ENCODE results near the gene LRIG1.

Gene LRIG1

DNA sequence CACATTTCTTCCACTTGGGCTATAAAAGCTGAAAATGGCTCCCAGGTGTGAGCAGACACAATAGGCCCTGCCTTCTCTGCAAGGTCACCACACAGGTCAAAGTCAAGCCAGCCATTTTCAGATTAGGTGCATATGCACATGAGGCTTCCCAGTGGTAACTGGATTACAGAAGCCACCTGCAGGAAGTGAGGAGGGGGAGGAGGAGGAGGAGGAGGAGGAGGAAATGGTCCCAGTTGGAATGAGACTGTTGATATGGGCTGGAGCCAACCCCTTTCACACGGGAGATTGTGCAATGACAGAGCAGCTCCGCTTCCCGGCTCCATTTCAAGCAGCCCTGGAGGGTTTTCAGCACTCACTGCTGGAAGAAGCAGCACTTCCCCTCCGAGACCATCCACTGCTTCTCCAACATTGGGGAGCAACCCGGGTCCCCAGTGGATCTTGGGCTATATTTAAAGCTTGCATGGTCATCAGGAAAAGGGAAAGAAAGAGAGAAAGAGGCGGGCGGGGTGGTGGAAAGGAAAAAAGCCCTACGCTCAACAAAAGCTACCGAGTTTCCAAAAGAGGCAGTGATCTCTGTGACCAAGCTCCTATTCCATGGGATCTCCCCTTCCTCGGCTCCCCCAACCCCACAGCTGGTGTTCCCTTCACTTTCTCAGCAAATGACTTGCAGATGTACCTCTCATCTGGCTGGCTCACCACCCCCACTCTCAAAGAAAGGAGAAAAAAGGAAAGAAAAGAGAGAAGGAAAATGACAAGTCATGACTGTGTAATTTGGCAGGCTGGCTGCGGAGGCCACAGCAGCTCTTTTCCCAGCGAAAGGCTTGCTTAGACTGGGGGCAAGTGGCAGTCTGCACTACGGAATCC lies 58.3 kb downstream of the LRIG1 start:
- Histone ChIP-seq H3K4me2 (ENCODE audit: insufficient read depth, low read length) (no peak overlapping the region), H3K36me3 (ENCODE audit: insufficient read depth, low read length) (no peaks in the 10 kb centered on the region), H3K79me2 (ENCODE audit: insufficient read depth, low read length) (no peaks in the 10 kb centered on the region), H3K9ac (ENCODE audit: low read depth, low read length) (no peak overlapping the region), H2AFZ (ENCODE audit: low read depth, low read length) (no peak overlapping the region), H4K20me1 (ENCODE audit: insufficient read depth, low read length) (no peaks in the 10 kb centered on the region), H3K4me1 (ENCODE audit: insufficient read depth, low read length) (peaks cover 36% of the 10 kb centered on the region), H3K27me3 (ENCODE audit: insufficient read depth, low read length, poor library complexity) (no peaks in the 10 kb centered on the region), H3K9me3 (ENCODE audit: insufficient read depth, low read length, severe bottlenecking) (no peaks in the 10 kb centered on the region), H3K4me3 (ENCODE audit: low read depth in 1 of 2, low read length in 2 of 2) (no peak overlapping the region), H3K27ac (ENCODE audit: low read length) (peak overlapping the region; percentile 54; the same call in 1 of the 2 replicates)
- ATAC-seq (ENCODE audit: insufficient read depth, low read depth) (no peak), DNase-seq (no peak)
- no peak for TF ChIP-seq EZH2 (IDR thresholded peaks at IDR 0.05; ENCODE audit: borderline replicate concordance, low read depth, low read length, severe bottlenecking)
- TF ChIP-seq, protein P1, sequence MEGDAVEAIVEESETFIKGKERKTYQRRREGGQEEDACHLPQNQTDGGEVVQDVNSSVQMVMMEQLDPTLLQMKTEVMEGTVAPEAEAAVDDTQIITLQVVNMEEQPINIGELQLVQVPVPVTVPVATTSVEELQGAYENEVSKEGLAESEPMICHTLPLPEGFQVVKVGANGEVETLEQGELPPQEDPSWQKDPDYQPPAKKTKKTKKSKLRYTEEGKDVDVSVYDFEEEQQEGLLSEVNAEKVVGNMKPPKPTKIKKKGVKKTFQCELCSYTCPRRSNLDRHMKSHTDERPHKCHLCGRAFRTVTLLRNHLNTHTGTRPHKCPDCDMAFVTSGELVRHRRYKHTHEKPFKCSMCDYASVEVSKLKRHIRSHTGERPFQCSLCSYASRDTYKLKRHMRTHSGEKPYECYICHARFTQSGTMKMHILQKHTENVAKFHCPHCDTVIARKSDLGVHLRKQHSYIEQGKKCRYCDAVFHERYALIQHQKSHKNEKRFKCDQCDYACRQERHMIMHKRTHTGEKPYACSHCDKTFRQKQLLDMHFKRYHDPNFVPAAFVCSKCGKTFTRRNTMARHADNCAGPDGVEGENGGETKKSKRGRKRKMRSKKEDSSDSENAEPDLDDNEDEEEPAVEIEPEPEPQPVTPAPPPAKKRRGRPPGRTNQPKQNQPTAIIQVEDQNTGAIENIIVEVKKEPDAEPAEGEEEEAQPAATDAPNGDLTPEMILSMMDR (IDR thresholded peaks at IDR 0.05; ENCODE audit: borderline replicate concordance, extremely low read depth, low read length, poor library complexity, severe bottlenecking), result no peak

DNA sequence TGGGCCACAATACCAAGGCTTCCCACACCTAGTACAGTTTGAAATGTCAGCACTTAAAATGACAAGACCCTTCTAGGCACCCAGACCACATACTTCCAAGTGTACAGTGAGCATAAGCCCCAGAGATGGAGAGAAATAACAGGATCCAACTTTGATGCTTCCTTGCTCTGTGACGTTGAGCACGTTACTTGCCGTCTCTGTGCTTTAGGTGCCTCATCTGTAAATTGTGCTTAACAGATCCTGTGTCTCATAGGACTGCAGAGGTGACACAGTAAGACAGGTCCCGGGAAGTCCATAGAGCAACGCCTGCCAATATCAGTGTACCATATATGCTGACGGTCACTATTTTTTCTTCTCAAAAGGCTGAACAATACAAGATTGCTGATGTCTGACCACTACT lies 59.1 kb downstream of the LRIG1 start:
- TF ChIP-seq EZH2 (IDR thresholded peaks at IDR 0.05; ENCODE audit: borderline replicate concordance, low read depth, low read length, severe bottlenecking), result no peak
- TF ChIP-seq, protein P1 (IDR thresholded peaks at IDR 0.05; ENCODE audit: borderline replicate concordance, extremely low read depth, low read length, poor library complexity, severe bottlenecking), result no peak
- no peaks in the 10 kb centered on the region for H3K9me3 ChIP-seq (ENCODE audit: insufficient read depth, low read length, severe bottlenecking)
- H3K4me3 ChIP-seq (ENCODE audit: low read depth in 1 of 2, low read length in 2 of 2), result no peak overlapping the region
- ATAC-seq (ENCODE audit: insufficient read depth, low read depth) (no peak), DNase-seq (no peak)
- H3K27ac ChIP-seq (ENCODE audit: low read length), result peak overlapping the region; percentile 73
- H3K36me3 ChIP-seq (ENCODE audit: insufficient read depth, low read length), result no peaks in the 10 kb centered on the region
- H3K9ac ChIP-seq (ENCODE audit: low read depth, low read length), result peak overlapping the region; percentile 4; the same call in 1 of the 2 replicates
- H3K4me1 ChIP-seq (ENCODE audit: insufficient read depth, low read length), result peaks cover 36% of the 10 kb centered on the region
- H3K4me2 ChIP-seq (ENCODE audit: insufficient read depth, low read length), result no peak overlapping the region
- no peaks in the 10 kb centered on the region for H3K27me3 ChIP-seq (ENCODE audit: insufficient read depth, low read length, poor library complexity)
- H3K79me2 ChIP-seq (ENCODE audit: insufficient read depth, low read length), result no peaks in the 10 kb centered on the region
- no peak overlapping the region for H2AFZ ChIP-seq (ENCODE audit: low read depth, low read length)
- H4K20me1 ChIP-seq (ENCODE audit: insufficient read depth, low read length), result no peaks in the 10 kb centered on the region

DNA sequence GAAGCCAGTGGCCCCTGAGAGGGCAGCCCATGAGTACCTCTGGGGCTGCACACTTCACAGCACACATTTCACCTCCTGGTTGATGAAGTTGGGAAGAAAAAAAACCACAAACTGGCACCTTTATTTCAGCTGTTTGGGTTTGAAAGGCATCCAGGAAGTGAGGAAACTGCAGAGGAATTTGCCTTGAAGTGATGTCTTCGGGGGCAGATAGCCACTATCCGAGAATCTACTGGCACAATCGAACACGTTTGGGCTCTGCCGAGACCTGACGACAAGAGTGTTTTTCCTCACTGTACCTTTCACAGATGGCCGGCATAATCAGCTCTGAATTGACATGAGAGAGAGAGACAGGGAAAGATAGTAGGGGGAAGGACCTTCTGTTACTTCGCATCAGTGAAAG lies 59.7 kb downstream of the LRIG1 start:
- ATAC-seq (ENCODE audit: insufficient read depth, low read depth) (peak; percentile 73), DNase-seq (peak; percentile 30)
- Histone ChIP-seq H3K27me3 (ENCODE audit: insufficient read depth, low read length, poor library complexity) (no peaks in the 10 kb centered on the region), H3K4me1 (ENCODE audit: insufficient read depth, low read length) (peaks cover 36% of the 10 kb centered on the region), H3K4me3 (ENCODE audit: low read depth in 1 of 2, low read length in 2 of 2) (no peak overlapping the region), H3K9me3 (ENCODE audit: insufficient read depth, low read length, severe bottlenecking) (no peaks in the 10 kb centered on the region), H3K9ac (ENCODE audit: low read depth, low read length) (peak overlapping the region; percentile 4; the same call in 1 of the 2 replicates), H4K20me1 (ENCODE audit: insufficient read depth, low read length) (no peaks in the 10 kb centered on the region), H3K36me3 (ENCODE audit: insufficient read depth, low read length) (no peaks in the 10 kb centered on the region), H3K4me2 (ENCODE audit: insufficient read depth, low read length) (no peak overlapping the region), H2AFZ (ENCODE audit: low read depth, low read length) (no peak overlapping the region), H3K79me2 (ENCODE audit: insufficient read depth, low read length) (no peaks in the 10 kb centered on the region), H3K27ac (ENCODE audit: low read length) (peak overlapping the region; percentile 73)
- TF ChIP-seq EZH2 (IDR thresholded peaks at IDR 0.05; ENCODE audit: borderline replicate concordance, low read depth, low read length, severe bottlenecking), result no peak
- TF ChIP-seq, protein P1 (IDR thresholded peaks at IDR 0.05; ENCODE audit: borderline replicate concordance, extremely low read depth, low read length, poor library complexity, severe bottlenecking), result no peak
